HCT116 (cell line): ENCODE data around the gene LIMS2. TPM values are rescaled to one million over a fixed set of nuclear protein-coding genes. Genes with fewer than 3 reads are reported as not detected.

Source experiments
- ATAC-seq: fragments of 200-7000 bp; cut with Tn5 transposase; 2 replicates; pipeline ENCODE4 v1.9.1; 2020; ENCODE audit warnings: mild to moderate bottlenecking, moderate library complexity
- BruUV-seq: library from RNA; stranded (reverse); fragments of 400-500 nt; replicated peaks from 2 replicates; lab custom pipeline; 2021; lab: Mats Ljungman, UMichigan
- CTCF ChIA-PET: fragments of 300-600 bp; sonication (Branson Sonifier 250); formaldehyde crosslinking; loops from one replicate; lab custom pipeline; 2021; ENCODE audit warnings: antibody characterized with exemption; lab: Charles Lee
- POLR2A ChIA-PET: fragments of 300-600, 350-600 bp; sonication (Branson Sonifier 250); formaldehyde crosslinking; loops from one replicate; lab custom pipeline; 2021; ENCODE audit warnings: antibody characterized with exemption; lab: Charles Lee
- RAD21 ChIA-PET, 2 experiments: fragments of 300-600 bp; sonication (Branson Sonifier 250); formaldehyde crosslinking; loops; one replicate each; lab custom pipeline; 2023; ENCODE audit warnings: low total read pairs in 2 of 2; ENCODE audit not compliant: uncharacterized antibody in 2 of 2, unreplicated experiment in 2 of 2, low non-redundant PET in 1 of 2; lab: Charles Lee
- DNase-seq: peaks from one replicate; pipeline ENCODE4 v3.0.0-alpha.2; 2010; ENCODE audit warnings: low read depth, low spot score
- H2AFZ ChIP-seq: fragments of 200-600 bp; shearing (Covaris generic), sonication (generic); 2 replicates; pipeline ENCODE4 v1.6.1; 2017; ENCODE audit warnings: low read depth, mixed run types, mixed read lengths, antibody characterized with exemption, low read length; ENCODE audit not compliant: poor library complexity, severe bottlenecking
- H3K27ac ChIP-seq: 2 replicates; pipeline ENCODE4 v1.5.1; 2012; ENCODE audit warnings: low read depth, low read length
- H3K27me3 ChIP-seq: fragments of 200-600 bp; sonication (generic); 2 replicates; pipeline ENCODE4 v1.6.1; 2016; ENCODE audit warnings: mixed run types, low read length, mixed read lengths; ENCODE audit not compliant: insufficient read depth
- H3K36me3 ChIP-seq, 2 experiments: fragments of 200-500 bp in 1 of 2; fragments of 200-600 bp in 1 of 2; sonication (Bioruptor generic) in 1 of 2; sonication (generic) in 1 of 2; 2 replicates each; pipeline versions ENCODE4 v1.5.1 to v1.6.1; 2014 to 2016; ENCODE audit warnings: low read length in 2 of 2, inconsistent platforms in 1 of 2, mixed read lengths in 1 of 2, mixed run types in 1 of 2; ENCODE audit not compliant: insufficient read depth in 2 of 2, control insufficient read depth in 1 of 2
- H3K4me1 ChIP-seq, 2 experiments: fragments of 200-600 bp in 1 of 2; sonication (generic) in 1 of 2; 2 replicates each; pipeline versions ENCODE4 v1.5.1 to v1.6.1; 2012 to 2017; ENCODE audit warnings: low read length in 2 of 2, inconsistent platforms in 1 of 2, mild to moderate bottlenecking in 1 of 2, mixed read lengths in 1 of 2, mixed run types in 1 of 2, moderate library complexity in 1 of 2; ENCODE audit not compliant: insufficient read depth in 2 of 2, control insufficient read depth in 1 of 2
- H3K4me2 ChIP-seq: fragments of 200-600 bp; sonication (generic); 2 replicates; pipeline ENCODE4 v1.6.1; 2017; ENCODE audit warnings: mixed run types, low read length, mixed read lengths
- H3K4me3 ChIP-seq, 2 experiments: fragments of 200-600 bp in 1 of 2; sonication (generic) in 1 of 2; replicated peaks in 1 of 2; 2 replicates each; pipeline ENCODE4 v1.5.1; 2011 to 2016; ENCODE audit warnings: low read length in 2 of 2, control low read depth in 1 of 2, low read depth in 1 of 2, mild to moderate bottlenecking in 1 of 2, mixed read lengths in 1 of 2, mixed run types in 1 of 2
- H3K79me2 ChIP-seq: fragments of 200-600 bp; sonication (generic); 2 replicates; pipeline ENCODE4 v1.6.1; 2017; ENCODE audit warnings: mild to moderate bottlenecking, mixed run types, low read length, moderate library complexity, mixed read lengths; ENCODE audit not compliant: insufficient read depth
- H3K9ac ChIP-seq: fragments of 200-600 bp; sonication (generic); 2 replicates; pipeline ENCODE4 v1.6.1; 2016; ENCODE audit warnings: low read length, mixed read lengths
- H3K9me2 ChIP-seq: fragments of 200-600 bp; sonication (generic), shearing (Covaris generic); 2 replicates; pipeline ENCODE4 v1.6.1; 2017; ENCODE audit warnings: mixed run types, mild to moderate bottlenecking, moderate library complexity; ENCODE audit not compliant: insufficient read depth
- H3K9me3 ChIP-seq, 2 experiments: fragments of 200-500 bp in 1 of 2; fragments of 200-600 bp in 1 of 2; sonication (Bioruptor generic) in 1 of 2; sonication (generic) in 1 of 2; 2 replicates each; pipeline ENCODE4 v1.6.1; 2014 to 2017; ENCODE audit warnings: low read length in 2 of 2, mixed read lengths in 2 of 2, inconsistent platforms in 1 of 2, low read depth in 1 of 2, mild to moderate bottlenecking in 1 of 2, mixed run types in 1 of 2, moderate library complexity in 1 of 2; ENCODE audit not compliant: control insufficient read depth in 1 of 2, insufficient read depth in 1 of 2
- H4K20me1 ChIP-seq: fragments of 200-600 bp; sonication (generic), shearing (Covaris generic); 2 replicates; pipeline ENCODE4 v1.6.1; 2017; ENCODE audit warnings: mixed run types, mild to moderate bottlenecking, moderate library complexity; ENCODE audit not compliant: insufficient read depth
- CBX3 ChIP-seq: IDR thresholded peaks from 2 replicates; pipeline ENCODE4 v1.6.1; 2012; ENCODE audit warnings: low read depth
- CTCF ChIP-seq, 3 experiments: fragments of 200-600 bp in 1 of 3; sonication (generic) in 1 of 3; IDR thresholded peaks in 2 of 3; conservative IDR thresholded peaks in 1 of 3; 2 replicates each; pipeline ENCODE4 v1.5.1; 2012 to 2017; ENCODE audit warnings: low read depth in 2 of 3, low read length in 2 of 3, antibody characterized with exemption in 1 of 3, borderline replicate concordance in 1 of 3, control low read depth in 1 of 3, mild to moderate bottlenecking in 1 of 3, mixed read lengths in 1 of 3, mixed run types in 1 of 3, moderate library complexity in 1 of 3; ENCODE audit not compliant: insufficient read depth in 1 of 3
- ELF1 ChIP-seq: IDR thresholded peaks from 2 replicates; pipeline ENCODE4 v1.6.1; 2012; ENCODE audit warnings: low read depth, borderline replicate concordance
- MAX ChIP-seq: IDR thresholded peaks from 2 replicates; pipeline ENCODE4 v1.6.1; 2012
- POLR2A ChIP-seq: IDR thresholded peaks from 2 replicates; pipeline ENCODE4 v1.7.0; 2011; ENCODE audit warnings: borderline replicate concordance; ENCODE audit not compliant: insufficient read depth, insufficient read length; ENCODE audit errors: extremely low read depth
- POLR2AphosphoS5 ChIP-seq: IDR thresholded peaks from 2 replicates; pipeline ENCODE4 v1.6.1; 2011; ENCODE audit warnings: mild to moderate bottlenecking, low read depth, low read length, moderate library complexity
- RAD21 ChIP-seq: IDR thresholded peaks from 2 replicates; pipeline ENCODE4 v1.6.1; 2012; ENCODE audit warnings: low read depth, mild to moderate bottlenecking
- REST ChIP-seq: IDR thresholded peaks from 2 replicates; pipeline ENCODE4 v1.6.1; 2012; ENCODE audit warnings: low read depth
- SIN3A ChIP-seq: IDR thresholded peaks from 2 replicates; pipeline ENCODE4 v1.6.1; 2012; ENCODE audit warnings: low read depth
- SP1 ChIP-seq: IDR thresholded peaks from 2 replicates; pipeline ENCODE4 v1.6.1; 2012; ENCODE audit warnings: low read depth
- SRF ChIP-seq: IDR thresholded peaks from 2 replicates; pipeline ENCODE4 v1.6.1; 2012; ENCODE audit warnings: low read depth
- TCF7L2 ChIP-seq: IDR thresholded peaks from 2 replicates; pipeline ENCODE4 v1.7.0; 2011; ENCODE audit warnings: borderline replicate concordance, inconsistent platforms; ENCODE audit not compliant: insufficient read depth, insufficient read length; ENCODE audit errors: extremely low read depth
- ZBTB33 ChIP-seq: IDR thresholded peaks from 2 replicates; pipeline ENCODE4 v1.6.1; 2011; ENCODE audit warnings: mild to moderate bottlenecking, low read length, moderate library complexity; ENCODE audit not compliant: insufficient replicate concordance; ENCODE audit errors: extremely low read depth
- ZFX ChIP-seq: fragments of 450-650 bp; IDR thresholded peaks from 2 replicates; pipeline ENCODE4 v1.6.1; 2017
- intact Hi-C: fragments of 100-400 bp; cut with micrococcal nuclease; formaldehyde crosslinking; loops from 2 replicates; pipeline ENCODE4 v1.10.0; 2022
- total RNA-seq: library from RNA; stranded (reverse); gene quantifications from one replicate; pipeline ENCODE4 v1.2.1, GENCODE V29; 2021; ENCODE audit not compliant: unreplicated experiment

The LIMS2 gene
- total RNA-seq, 1 experiment from 2014 or later, result 3.7 TPM

DNA sequence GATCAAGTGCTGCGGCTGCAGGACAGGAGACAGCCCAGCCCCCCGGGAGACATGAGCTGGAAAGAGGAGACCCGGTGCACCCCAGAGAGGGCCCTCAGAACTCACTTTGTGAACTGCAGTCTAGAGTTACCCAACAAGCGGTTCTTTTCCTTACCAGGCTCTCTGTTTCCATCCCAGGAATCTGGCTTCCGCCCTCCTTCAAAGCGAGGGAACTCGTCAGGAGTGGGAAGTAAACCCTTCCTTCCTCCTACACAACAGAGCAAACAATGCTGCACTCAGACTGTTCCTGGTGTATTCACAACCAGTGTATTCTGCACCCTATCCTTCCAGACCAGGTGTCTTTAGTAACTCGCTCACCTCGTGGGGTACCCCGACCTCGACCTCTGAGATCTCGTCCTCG, 34.0 kb upstream of the LIMS2 start:
- no peak for ATAC-seq
- H3K4me2 ChIP-seq, result no peak overlapping the region
- ChIA-PET RAD21 (no interaction called here), POLR2A (no interaction called here), CTCF (no interaction called here)
- DNase-seq, result no peak
- no peaks in the 10 kb centered on the region for H3K9me3 ChIP-seq
- intact Hi-C loops, result no loop called here
- no peaks in the 10 kb centered on the region for H4K20me1 ChIP-seq
- no peak overlapping the region for H3K4me3 ChIP-seq
- no TSS peak for BruUV-seq
- H3K4me1 ChIP-seq, result no peaks in the 10 kb centered on the region
- no peaks in the 10 kb centered on the region for H3K79me2 ChIP-seq
- no peak overlapping the region for H2AFZ ChIP-seq
- peaks cover 9 to 31% of the 10 kb centered on the region in 2 experiments; a peak in 3 of 4 replicates for H3K36me3 ChIP-seq
- H3K9me2 ChIP-seq, result no peaks in the 10 kb centered on the region
- H3K27ac ChIP-seq, result no peak overlapping the region
- H3K9ac ChIP-seq, result no peak overlapping the region
- no peaks in the 10 kb centered on the region for H3K27me3 ChIP-seq
- TF ChIP-seq SP1 (no peak), POLR2A (no peak), MAX (no peak), SIN3A (no peak), ELF1 (no peak), CTCF (IDR thresholded peaks at IDR 0.05 in 2 of 3, conservative IDR thresholded peaks at IDR 0.05 in 1 of 3; ENCODE audit: borderline replicate concordance in 1 of 3, insufficient read depth in 1 of 3, low read depth in 2 of 3, low read length in 2 of 3) (no peak), RAD21 (no peak), CBX3 (no peak), REST (no peak), ZBTB33 (no peak), TCF7L2 (no peak), ZFX (no peak), SRF (no peak), POLR2AphosphoS5 (no peak)
